Stimulated activated CD8-positive, alpha-beta memory T cell treated with anti-CD3 and anti-CD28 coated beads, Interleukin-7, amount 100 ng/mL, for 24 hours (primary cell): ENCODE measurements around the gene LRRC56.

ENCODE experiments used
- DNase-seq: peaks from one replicate; pipeline ENCODE4 v3.0.0-alpha.2; 2020; ENCODE audit warnings: low read depth

The LRRC56 gene

GRCh38 chr11:521177-521688 is 16.1 kb upstream of the LRRC56 start:
- no peak for DNase-seq

GRCh38 chr11:526192-526591 is 11.1 kb upstream of the LRRC56 start:
- DNase-seq, result no peak

- no peak for DNase-seq
Measured at GRCh38 chr11:528166-528814, 9.0 kb upstream of the LRRC56 start.

- DNase-seq, result no peak
Measured at GRCh38 chr11:528815-529727, 8.3 kb upstream of the LRRC56 start.

GRCh38 chr11:529728-530411 is 7.5 kb upstream of the LRRC56 start:
- no peak for DNase-seq

GRCh38 chr11:530960-531831 is 6.1 kb upstream of the LRRC56 start:
- no peak for DNase-seq

GRCh38 chr11:531919-532526 is 5.3 kb upstream of the LRRC56 start:
- no peak for DNase-seq

GRCh38 chr11:532527-532985 is 4.8 kb upstream of the LRRC56 start:
- no peak for DNase-seq

GRCh38 chr11:532986-533585 is 4.2 kb upstream of the LRRC56 start:
- DNase-seq, result no peak

- DNase-seq, result no peak
Measured at GRCh38 chr11:533586-534395, 3.5 kb upstream of the LRRC56 start.

GRCh38 chr11:534396-535209 is 2.7 kb upstream of the LRRC56 start:
- no peak for DNase-seq

GRCh38 chr11:535210-535518 is 2.2 kb upstream of the LRRC56 start:
- no peak for DNase-seq

- peak; percentile 89 for DNase-seq
Measured at GRCh38 chr11:535519-536454, 1.5 kb upstream of the LRRC56 start, which contains the start of gene HRAS. TSS of gene HRAS (minus strand) at chr11:535576.

- no peak for DNase-seq
Measured at GRCh38 chr11:537622-538430, 499 bp downstream of the LRRC56 start.

GRCh38 chr11:538431-539051 is 1.2 kb downstream of the LRRC56 start:
- no peak for DNase-seq

- DNase-seq, result no peak
Measured at GRCh38 chr11:539971-540481, 2.7 kb downstream of the LRRC56 start.
